Activated T-helper 2 cell treated with anti-CD3 and anti-CD28 coated beads, Interferon-gamma antibody, Interleukin-2, Interleukin-4, amounts not matched to agents 10 μg/mL and 5 μg/mL and 100 μg/mL, durations not matched to agents 14 hours and 24 hours and 36 hours (primary cell): ENCODE data around the gene SMARCA4. TPM values are rescaled to one million over a fixed set of nuclear protein-coding genes. Genes with fewer than 3 reads are reported as not detected.

ENCODE experiments used
- DNase-seq: peaks from one replicate; pipeline ENCODE4 v3.0.0; 2021; ENCODE audit warnings: low spot score
- H3K27ac Mint-ChIP-seq: one replicate; pipeline ENCODE4 v1.8.0; 2021; ENCODE audit warnings: mixed read lengths
- H3K27me3 Mint-ChIP-seq: one replicate; pipeline ENCODE4 v1.8.0; 2021; ENCODE audit warnings: low read depth, mixed read lengths
- H3K36me3 Mint-ChIP-seq: one replicate; pipeline ENCODE4 v1.8.0; 2021; ENCODE audit warnings: low read depth, mixed read lengths
- H3K4me1 Mint-ChIP-seq: one replicate; pipeline ENCODE4 v1.8.0; 2021; ENCODE audit warnings: low read depth, mixed read lengths
- H3K4me3 Mint-ChIP-seq: one replicate; pipeline ENCODE4 v1.8.0; 2021; ENCODE audit warnings: low read depth, mild to moderate bottlenecking, moderate library complexity, mixed read lengths
- H3K9me3 Mint-ChIP-seq: one replicate; pipeline ENCODE4 v1.8.0; 2021; ENCODE audit warnings: mixed read lengths
- intact Hi-C: fragments of 100-400 bp; cut with micrococcal nuclease; formaldehyde crosslinking; loops from one replicate; pipeline ENCODE4 v1.15.1; 2023
- total RNA-seq: library from RNA; stranded (reverse); gene quantifications from 2 replicates; pipeline ENCODE4 v1.2.3, GENCODE V29; 2022

Gene SMARCA4
- 149 and 158 TPM in 2 replicates for total RNA-seq

DNA sequence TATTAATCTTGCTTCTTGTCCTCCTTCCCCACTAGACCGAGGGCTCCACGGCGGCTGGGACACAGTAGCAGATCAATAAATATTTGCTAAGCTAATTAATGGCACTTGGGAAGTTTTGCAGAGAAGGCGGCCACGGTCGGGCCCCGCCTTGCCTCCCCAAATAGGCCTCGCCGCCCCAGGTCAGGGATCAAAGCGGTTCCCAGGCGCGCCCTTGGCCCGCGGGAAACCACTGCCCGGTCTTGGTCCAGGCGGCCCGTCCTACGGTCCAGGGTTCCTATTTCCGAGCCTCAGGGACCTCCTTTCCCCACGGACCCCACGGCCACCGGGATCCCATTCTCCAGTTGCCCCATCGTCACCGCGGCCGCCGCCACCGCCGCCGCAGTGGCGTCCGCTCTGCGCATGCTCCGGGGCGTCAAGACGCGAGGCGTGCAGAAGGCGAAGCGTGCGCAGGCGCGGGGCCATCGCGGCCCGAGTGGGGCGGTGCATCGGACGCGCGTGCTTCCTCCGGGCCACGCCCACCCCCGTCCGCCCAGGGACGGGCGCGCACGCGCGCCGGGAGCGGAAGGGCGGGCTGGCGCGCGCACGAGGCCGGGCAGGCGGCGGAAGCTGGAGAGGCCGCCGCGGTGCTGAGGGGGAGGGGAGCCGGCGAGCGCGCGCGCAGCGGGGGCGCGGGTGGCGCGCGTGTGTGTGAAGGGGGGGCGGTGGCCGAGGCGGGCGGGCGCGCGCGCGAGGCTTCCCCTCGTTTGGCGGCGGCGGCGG, at the start of gene SMARCA4:
TSS of gene SMARCA4 (plus strand) at position 717 of the 759 bp plus-strand sequence. CDS start 23,122 bp downstream, outside the sequence.
- DNase-seq, result peak; percentile 97
- intact Hi-C loops, result loop anchor here (1.0 to 5.0 kb wide), 2 partner anchors 32 to 1143 kb away; partner anchors contain the start of genes FBXL12, TIMM29 and YIPF2
- Mint-ChIP-seq H3K4me1 (peaks cover 28% of the 10 kb centered on the region), H3K27ac (peak within 1 kb of the TSS; percentile 86), H3K4me3 (peak within 1 kb of the TSS; percentile 91), H3K9me3 (no peaks in the 10 kb centered on the region), H3K27me3 (no peaks in the 10 kb centered on the region), H3K36me3 (peaks cover 9% of the 10 kb centered on the region)

DNA sequence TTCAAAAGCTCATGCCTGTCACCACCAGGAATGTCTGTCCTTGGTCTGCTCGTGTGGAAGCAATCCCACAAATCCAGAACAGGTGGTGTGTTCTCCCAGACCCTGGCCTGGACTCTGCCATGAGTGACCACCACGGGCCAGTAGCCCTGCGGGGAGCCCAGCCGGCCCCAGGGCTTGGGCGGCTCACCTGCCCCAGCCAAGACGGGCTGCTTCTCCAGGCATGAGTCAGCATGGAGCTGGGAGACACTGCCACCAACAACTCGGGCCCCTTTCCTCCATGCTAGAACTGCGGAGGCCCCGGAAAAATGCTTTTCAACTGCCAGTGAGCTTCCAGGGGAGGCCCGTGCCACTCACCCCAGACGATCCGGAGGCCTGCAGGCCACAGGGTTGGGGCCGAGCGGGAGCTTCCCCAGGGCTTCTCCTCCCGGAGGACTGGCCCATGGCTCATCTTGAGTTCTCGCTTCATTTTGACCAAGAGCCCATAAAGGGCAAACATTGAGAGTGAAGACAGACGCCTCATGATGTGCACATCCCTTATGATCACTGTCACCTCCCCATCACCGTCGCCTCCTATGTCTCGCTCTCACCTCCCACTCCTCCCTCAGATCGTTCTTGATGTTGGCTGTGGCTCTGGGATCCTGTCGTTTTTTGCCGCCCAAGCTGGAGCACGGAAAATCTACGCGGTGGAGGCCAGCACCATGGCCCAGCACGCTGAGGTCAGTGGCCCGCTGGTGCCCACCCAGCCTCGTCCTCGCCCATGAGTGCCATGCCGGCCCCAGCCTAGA, 49.1 kb upstream of the SMARCA4 start:
- intact Hi-C loops, result no loop called here
- Mint-ChIP-seq H3K27ac (no peak overlapping the region), H3K4me1 (no peaks in the 10 kb centered on the region), H3K36me3 (peaks cover 19% of the 10 kb centered on the region), H3K4me3 (no peak overlapping the region), H3K9me3 (no peaks in the 10 kb centered on the region), H3K27me3 (no peaks in the 10 kb centered on the region)
- no peak for DNase-seq

DNA sequence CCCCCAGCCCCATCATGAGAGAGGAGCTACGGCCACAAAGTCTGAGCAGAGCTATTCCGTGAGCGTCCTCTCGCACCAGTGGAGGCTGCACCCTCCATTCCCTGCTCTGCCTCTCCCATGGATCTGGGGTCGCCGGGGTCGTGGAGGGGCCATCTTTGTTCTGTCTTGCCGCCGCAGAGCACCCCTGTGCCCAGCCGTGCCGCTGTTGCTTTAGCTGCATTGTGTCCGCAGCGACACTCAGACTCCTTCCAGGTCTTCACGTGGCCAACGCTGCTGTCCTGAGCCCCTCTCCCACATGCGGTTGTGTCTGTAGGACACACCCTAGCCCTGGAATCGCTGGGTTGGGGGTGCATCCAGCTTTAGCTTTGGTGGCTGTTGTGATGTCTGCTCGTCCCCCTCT, 48.2 kb upstream of the SMARCA4 start:
- peaks cover 18% of the 10 kb centered on the region for H3K36me3 Mint-ChIP-seq
- no peak for DNase-seq
- H3K27me3 Mint-ChIP-seq, result no peaks in the 10 kb centered on the region
- H3K27ac Mint-ChIP-seq, result no peak overlapping the region
- H3K4me3 Mint-ChIP-seq, result no peak overlapping the region
- H3K9me3 Mint-ChIP-seq, result no peaks in the 10 kb centered on the region
- no peaks in the 10 kb centered on the region for H3K4me1 Mint-ChIP-seq
- intact Hi-C loops, result no loop called here

DNA sequence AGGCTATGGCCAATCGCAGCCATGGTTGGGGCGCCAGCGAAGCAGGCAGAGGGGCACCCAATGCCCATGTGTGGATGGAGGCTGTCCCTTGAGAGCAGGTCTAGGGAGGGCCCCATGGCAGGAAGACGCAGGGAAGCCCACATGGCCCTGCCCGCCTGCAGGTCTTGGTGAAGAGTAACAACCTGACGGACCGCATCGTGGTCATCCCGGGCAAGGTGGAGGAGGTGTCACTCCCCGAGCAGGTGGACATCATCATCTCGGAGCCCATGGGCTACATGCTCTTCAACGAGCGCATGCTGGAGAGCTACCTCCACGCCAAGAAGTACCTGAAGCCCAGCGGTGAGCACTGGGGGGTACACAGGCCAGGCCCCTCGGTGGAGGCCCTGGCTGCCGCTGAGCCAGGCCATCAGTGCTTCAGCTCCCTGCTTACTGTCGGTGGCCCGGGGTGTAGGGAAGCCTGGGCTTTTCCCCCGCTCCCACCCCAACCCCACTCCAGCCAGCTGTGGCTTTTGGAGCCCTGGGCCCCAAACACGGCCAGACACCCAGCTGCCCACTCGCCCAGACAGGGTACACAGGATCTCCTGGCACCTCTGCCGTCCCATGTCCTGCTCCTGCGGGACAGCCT, 47.0 kb upstream of the SMARCA4 start:
- H3K9me3 Mint-ChIP-seq, result no peaks in the 10 kb centered on the region
- H3K27me3 Mint-ChIP-seq, result no peaks in the 10 kb centered on the region
- H3K27ac Mint-ChIP-seq, result no peak overlapping the region
- no peaks in the 10 kb centered on the region for H3K4me1 Mint-ChIP-seq
- no peak overlapping the region for H3K4me3 Mint-ChIP-seq
- H3K36me3 Mint-ChIP-seq, result peaks cover 15% of the 10 kb centered on the region
- DNase-seq, result no peak
- intact Hi-C loops, result no loop called here

DNA sequence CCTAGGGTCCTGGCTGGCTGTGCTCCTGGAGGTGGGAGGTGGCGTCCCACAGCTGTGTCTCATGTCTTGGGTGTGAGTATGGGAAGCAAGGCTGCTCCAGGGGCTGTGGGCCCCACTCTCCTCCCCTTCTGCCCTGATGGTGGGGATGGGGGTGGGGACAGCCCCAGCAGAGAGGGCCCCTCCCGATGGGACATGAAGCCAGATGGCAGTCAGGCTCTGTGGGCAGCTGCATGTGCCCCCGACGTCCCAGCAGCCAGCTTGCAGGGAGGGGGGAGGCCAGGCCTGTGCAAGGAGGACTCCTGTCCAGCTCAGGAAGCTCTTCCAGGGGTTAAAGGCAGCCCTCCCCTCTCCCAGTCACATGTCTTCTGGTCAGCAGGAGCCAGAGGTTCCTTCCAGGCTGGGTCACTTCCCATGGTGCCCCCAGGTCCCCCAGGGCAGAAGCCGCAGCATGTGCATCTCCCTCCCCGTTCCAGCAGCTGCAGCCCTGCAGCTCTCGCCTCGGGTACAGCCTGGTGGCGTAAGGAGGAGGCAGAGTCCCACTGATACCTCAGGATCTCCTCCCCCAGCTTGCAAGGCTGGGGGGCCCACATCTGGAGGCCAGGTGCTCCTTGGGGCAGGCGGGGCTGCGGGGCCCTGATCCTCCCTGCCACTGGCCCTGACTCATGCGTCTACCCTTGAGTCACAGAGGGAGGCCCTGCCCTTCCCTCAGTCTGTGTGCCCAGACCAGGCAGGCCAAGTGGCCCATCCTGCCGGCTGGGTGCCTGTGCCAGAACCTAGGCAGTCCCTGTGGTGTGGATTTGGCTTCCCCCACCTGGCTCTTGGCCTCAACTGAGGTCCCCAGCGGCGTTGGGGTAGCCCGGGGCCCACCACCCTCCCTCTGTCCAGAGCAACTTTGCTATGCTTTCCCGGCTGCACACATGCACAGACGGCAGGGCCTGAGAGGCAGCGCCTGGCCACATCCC, 45.4 kb upstream of the SMARCA4 start:
- Mint-ChIP-seq H3K27me3 (no peaks in the 10 kb centered on the region), H3K9me3 (no peaks in the 10 kb centered on the region), H3K27ac (no peak overlapping the region), H3K4me3 (no peak overlapping the region), H3K36me3 (peaks cover 19% of the 10 kb centered on the region), H3K4me1 (no peaks in the 10 kb centered on the region)
- intact Hi-C loops, result no loop called here
- no peak for DNase-seq

DNA sequence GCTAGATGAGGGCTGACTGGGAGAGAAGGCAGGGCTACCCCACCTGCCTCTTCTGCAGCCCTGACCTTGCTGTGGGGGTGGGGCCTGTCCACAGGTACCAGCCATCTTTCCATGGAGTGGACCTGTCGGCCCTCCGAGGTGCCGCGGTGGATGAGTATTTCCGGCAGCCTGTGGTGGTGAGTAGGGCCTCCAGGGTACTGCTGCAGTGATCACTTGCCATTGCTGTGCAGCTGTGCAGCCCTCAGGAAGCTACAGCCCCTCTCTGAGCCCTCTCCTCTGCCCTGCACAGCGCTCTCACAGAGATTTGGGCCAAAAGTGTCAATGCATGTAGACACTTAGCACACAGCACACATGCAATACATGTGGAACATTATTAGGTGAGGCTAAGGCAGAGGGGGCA, 44.2 kb upstream of the SMARCA4 start:
- no peak overlapping the region for H3K27ac Mint-ChIP-seq
- H3K9me3 Mint-ChIP-seq, result no peaks in the 10 kb centered on the region
- no peaks in the 10 kb centered on the region for H3K4me1 Mint-ChIP-seq
- intact Hi-C loops, result no loop called here
- no peak for DNase-seq
- H3K4me3 Mint-ChIP-seq, result no peak overlapping the region
- peaks cover 24% of the 10 kb centered on the region for H3K36me3 Mint-ChIP-seq
- H3K27me3 Mint-ChIP-seq, result no peaks in the 10 kb centered on the region

DNA sequence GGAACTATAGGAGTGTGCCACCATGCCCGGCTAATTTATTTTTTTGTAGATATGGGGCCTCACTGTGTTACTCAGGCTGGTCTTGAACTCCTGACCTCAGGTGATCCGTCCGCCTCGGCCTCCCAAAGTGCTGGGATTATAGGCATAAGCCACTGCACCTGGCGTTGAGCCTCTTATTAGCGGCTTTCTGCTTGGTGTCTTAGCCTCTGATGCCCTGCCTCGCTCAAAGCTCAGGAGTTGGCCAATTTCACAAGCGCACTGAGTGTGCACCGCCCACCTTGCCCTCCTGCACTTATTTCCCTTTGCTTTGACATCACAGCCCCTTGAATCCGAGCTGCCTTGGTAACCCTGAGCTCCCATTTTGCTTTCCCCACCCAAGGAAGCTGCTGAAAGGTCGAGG, 42.5 kb upstream of the SMARCA4 start:
- intact Hi-C loops, result no loop called here
- Mint-ChIP-seq H3K27me3 (no peaks in the 10 kb centered on the region), H3K27ac (no peak overlapping the region), H3K4me1 (no peaks in the 10 kb centered on the region), H3K36me3 (peaks cover 23% of the 10 kb centered on the region), H3K9me3 (no peaks in the 10 kb centered on the region), H3K4me3 (no peak overlapping the region)
- DNase-seq, result no peak

DNA sequence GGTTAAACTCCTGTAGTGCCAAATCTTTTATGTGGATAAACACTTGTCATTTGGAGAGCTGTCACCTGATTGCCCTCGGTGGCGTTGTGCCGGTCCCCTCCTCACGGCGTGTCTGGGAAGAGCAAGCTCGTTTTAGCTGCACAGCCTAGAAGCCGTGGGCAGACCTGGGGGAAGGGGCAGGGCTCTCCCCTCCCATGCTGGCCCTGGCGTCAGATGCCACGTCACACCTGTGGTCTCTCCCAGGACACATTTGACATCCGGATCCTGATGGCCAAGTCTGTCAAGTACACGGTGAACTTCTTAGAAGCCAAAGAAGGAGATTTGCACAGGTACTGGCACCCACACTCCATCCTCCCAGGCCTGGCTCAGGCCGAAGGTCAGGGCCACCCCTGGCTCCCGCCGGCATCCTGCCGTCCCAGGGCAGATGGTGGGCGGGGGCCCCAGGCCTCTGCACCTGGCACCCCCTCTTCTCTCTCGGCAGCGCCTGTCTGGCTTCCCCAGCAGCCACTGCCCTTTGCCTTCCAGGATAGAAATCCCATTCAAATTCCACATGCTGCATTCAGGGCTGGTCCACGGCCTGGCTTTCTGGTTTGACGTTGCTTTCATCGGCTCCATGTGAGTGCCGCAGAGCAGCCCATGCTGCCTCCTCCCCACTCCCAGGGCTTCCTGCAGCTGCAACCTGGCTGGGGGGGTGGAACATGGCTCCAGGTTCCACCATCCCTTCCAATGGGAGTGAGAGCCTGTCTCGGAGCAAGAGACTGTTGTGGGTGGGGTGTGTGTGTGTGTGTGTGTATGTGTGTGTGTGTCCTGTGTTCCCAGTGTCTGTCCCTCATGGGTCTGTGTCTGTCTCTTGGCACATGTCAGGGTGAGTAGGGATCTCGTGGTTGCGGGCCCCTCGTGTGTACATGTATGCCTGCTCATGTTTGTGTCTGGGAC, 41.2 kb upstream of the SMARCA4 start:
- Mint-ChIP-seq H3K27me3 (no peaks in the 10 kb centered on the region), H3K27ac (no peak overlapping the region), H3K9me3 (no peaks in the 10 kb centered on the region), H3K4me3 (no peak overlapping the region), H3K36me3 (peaks cover 25% of the 10 kb centered on the region), H3K4me1 (no peaks in the 10 kb centered on the region)
- no peak for DNase-seq
- intact Hi-C loops, result no loop called here

DNA sequence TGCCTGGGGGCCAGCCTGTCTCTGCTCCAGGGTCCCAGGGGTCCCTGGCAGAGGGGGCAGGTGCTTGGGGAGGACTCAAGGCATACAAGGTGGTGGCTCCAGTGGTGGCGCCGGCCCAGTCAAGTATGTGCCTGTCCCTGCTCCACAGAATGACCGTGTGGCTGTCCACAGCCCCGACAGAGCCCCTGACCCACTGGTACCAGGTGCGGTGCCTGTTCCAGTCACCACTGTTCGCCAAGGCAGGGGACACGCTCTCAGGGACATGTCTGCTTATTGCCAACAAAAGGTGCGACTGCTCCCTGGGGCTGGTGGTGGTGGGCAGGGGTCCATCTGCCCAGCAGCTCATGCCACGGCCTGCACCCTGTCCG, 40.6 kb upstream of the SMARCA4 start:
- H3K36me3 Mint-ChIP-seq, result peaks cover 28% of the 10 kb centered on the region
- no peak overlapping the region for H3K4me3 Mint-ChIP-seq
- H3K27ac Mint-ChIP-seq, result no peak overlapping the region
- H3K27me3 Mint-ChIP-seq, result no peaks in the 10 kb centered on the region
- no peaks in the 10 kb centered on the region for H3K4me1 Mint-ChIP-seq
- no peak for DNase-seq
- H3K9me3 Mint-ChIP-seq, result no peaks in the 10 kb centered on the region
- intact Hi-C loops, result no loop called here

DNA sequence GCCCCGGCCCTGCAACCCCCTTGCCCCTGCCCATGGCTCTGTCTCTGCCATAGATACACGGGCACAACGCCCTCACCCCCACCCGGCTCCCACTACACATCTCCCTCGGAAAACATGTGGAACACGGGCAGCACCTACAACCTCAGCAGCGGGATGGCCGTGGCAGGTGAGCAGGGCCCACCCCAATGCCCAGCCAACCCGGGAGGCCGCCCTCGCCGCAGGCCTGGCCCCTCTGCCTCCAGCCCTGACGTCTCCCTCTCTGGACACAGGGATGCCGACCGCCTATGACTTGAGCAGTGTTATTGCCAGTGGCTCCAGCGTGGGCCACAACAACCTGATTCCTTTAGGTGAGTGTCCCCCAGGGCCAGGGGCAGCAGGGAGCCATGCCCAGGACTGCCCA, 40.0 kb upstream of the SMARCA4 start:
- Mint-ChIP-seq H3K4me3 (no peak overlapping the region), H3K27ac (no peak overlapping the region), H3K27me3 (no peaks in the 10 kb centered on the region), H3K9me3 (no peaks in the 10 kb centered on the region), H3K36me3 (peaks cover 31% of the 10 kb centered on the region), H3K4me1 (no peaks in the 10 kb centered on the region)
- DNase-seq, result no peak
- intact Hi-C loops, result no loop called here

DNA sequence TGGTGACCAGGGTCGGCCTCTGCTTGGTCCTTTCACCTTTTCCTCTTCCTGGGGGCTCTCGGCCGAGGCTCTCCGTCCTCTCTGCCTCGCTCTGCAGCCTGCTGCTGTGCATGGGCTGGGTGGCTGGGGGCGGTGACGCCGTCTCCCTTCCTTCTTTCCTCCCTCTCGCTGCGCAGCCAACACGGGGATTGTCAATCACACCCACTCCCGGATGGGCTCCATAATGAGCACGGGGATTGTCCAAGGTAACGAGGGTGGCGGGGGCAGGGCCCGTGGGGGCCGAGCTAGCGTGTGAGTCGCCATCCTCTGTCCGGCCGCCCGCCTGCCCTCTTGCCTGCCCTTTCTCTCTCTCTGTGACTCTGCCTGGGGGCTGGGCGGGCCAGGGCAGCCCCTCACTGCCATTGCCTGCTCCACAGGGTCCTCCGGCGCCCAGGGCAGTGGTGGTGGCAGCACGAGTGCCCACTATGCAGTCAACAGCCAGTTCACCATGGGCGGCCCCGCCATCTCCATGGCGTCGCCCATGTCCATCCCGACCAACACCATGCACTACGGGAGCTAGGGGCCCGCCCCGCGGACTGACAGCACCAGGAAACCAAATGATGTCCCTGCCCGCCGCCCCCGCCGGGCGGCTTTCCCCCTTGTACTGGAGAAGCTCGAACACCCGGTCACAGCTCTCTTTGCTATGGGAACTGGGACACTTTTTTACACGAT, 39.5 kb upstream of the SMARCA4 start:
- H3K9me3 Mint-ChIP-seq, result no peaks in the 10 kb centered on the region
- no peak overlapping the region for H3K4me3 Mint-ChIP-seq
- intact Hi-C loops, result no loop called here
- peaks cover 31% of the 10 kb centered on the region for H3K36me3 Mint-ChIP-seq
- no peaks in the 10 kb centered on the region for H3K4me1 Mint-ChIP-seq
- DNase-seq, result no peak
- H3K27ac Mint-ChIP-seq, result no peak overlapping the region
- no peaks in the 10 kb centered on the region for H3K27me3 Mint-ChIP-seq
